Liver (tissue), 9 donors: ENCODE data around the gene GPR146. TPM values are rescaled to one million over a fixed set of nuclear protein-coding genes. Genes with fewer than 3 reads are reported as not detected.

Experiments
- DNase-seq: peaks from one replicate; pipeline ENCODE4 v3.0.0-alpha.2; 2017; ENCODE audit warnings: low spot score
- H3K27ac ChIP-seq, 2 donors: one replicate each; pipeline ENCODE4 v1.7.0; 2013; ENCODE audit warnings: inconsistent platforms in 2 of 2, low read length in 2 of 2, control low read depth in 1 of 2, low read depth in 1 of 2, mild to moderate bottlenecking in 1 of 2
- H3K27me3 ChIP-seq, 4 donors: one replicate each; pipeline versions ENCODE4 v1.6.1 to v1.7.0; 2013; ENCODE audit warnings: low read length in 3 of 4, inconsistent platforms in 1 of 4, mild to moderate bottlenecking in 1 of 4, moderate library complexity in 1 of 4; ENCODE audit not compliant: control insufficient read depth in 4 of 4, insufficient read depth in 4 of 4
- H3K36me3 ChIP-seq, 4 donors: one replicate each; pipeline versions ENCODE4 v1.6.1 to v1.7.0; 2013; ENCODE audit warnings: low read length in 3 of 4, mild to moderate bottlenecking in 3 of 4, low read depth in 1 of 4, moderate library complexity in 1 of 4; ENCODE audit not compliant: control insufficient read depth in 4 of 4, insufficient read depth in 3 of 4
- H3K4me1 ChIP-seq, 4 donors: one replicate each; pipeline versions ENCODE4 v1.6.1 to v1.7.0; 2013; ENCODE audit warnings: low read length in 3 of 4, mild to moderate bottlenecking in 3 of 4, moderate library complexity in 1 of 4; ENCODE audit not compliant: control insufficient read depth in 4 of 4, insufficient read depth in 4 of 4
- H3K4me3 ChIP-seq, 3 donors: one replicate each; pipeline versions ENCODE4 v1.6.1 to v1.7.0; 2013; ENCODE audit warnings: low read length in 3 of 3, control low read depth in 1 of 3, low read depth in 1 of 3, mild to moderate bottlenecking in 1 of 3
- H3K9ac ChIP-seq, 2 donors: one replicate each; pipeline ENCODE4 v1.7.0; 2013; ENCODE audit warnings: low read length in 2 of 2, mild to moderate bottlenecking in 2 of 2, moderate library complexity in 2 of 2, control low read depth in 1 of 2, low read depth in 1 of 2
- H3K9me3 ChIP-seq, 4 donors: one replicate each; pipeline versions ENCODE4 v1.6.1 to v1.7.0; 2013; ENCODE audit warnings: low read length in 3 of 4; ENCODE audit not compliant: control insufficient read depth in 4 of 4
- ATF3 ChIP-seq: IDR thresholded peaks from 2 replicates; pipeline ENCODE4 v1.6.1; 2016; ENCODE audit warnings: antibody characterized with exemption
- CTCF ChIP-seq: fragments of 150-350 bp; IDR thresholded peaks from 2 replicates; pipeline ENCODE4 v1.5.1; 2017; ENCODE audit warnings: improper control_type of control experiment, low read depth, low read length; ENCODE audit not compliant: missing input control
- EGR1 ChIP-seq, 2 donors: IDR thresholded peaks; 2 replicates each; pipeline ENCODE4 v1.6.1; 2016 to 2018; ENCODE audit warnings: antibody characterized with exemption in 2 of 2, low read depth in 2 of 2
- FOXA2 ChIP-seq: IDR thresholded peaks from 2 replicates; pipeline ENCODE4 v1.6.1; 2016; ENCODE audit warnings: antibody characterized with exemption
- GABPA ChIP-seq, 2 donors: IDR thresholded peaks in 1 of 2; conservative IDR thresholded peaks in 1 of 2; 2 replicates each; pipeline ENCODE4 v1.6.1; 2016; ENCODE audit warnings: antibody characterized with exemption in 2 of 2, mild to moderate bottlenecking in 1 of 2, moderate library complexity in 1 of 2
- HNF4A ChIP-seq, 2 donors: conservative IDR thresholded peaks; 2 replicates each; pipeline ENCODE4 v1.6.1; 2016; ENCODE audit warnings: antibody characterized with exemption in 2 of 2, mild to moderate bottlenecking in 2 of 2
- JUND ChIP-seq, 2 donors: IDR thresholded peaks; 2 replicates each; pipeline ENCODE4 v1.6.1; 2016; ENCODE audit warnings: antibody characterized with exemption in 2 of 2
- NR2F2 ChIP-seq: IDR thresholded peaks from 2 replicates; pipeline ENCODE4 v1.6.1; 2016; ENCODE audit warnings: antibody characterized with exemption
- RAD21 ChIP-seq, 2 donors: IDR thresholded peaks; 2 replicates each; pipeline ENCODE4 v1.6.1; 2016; ENCODE audit warnings: antibody characterized with exemption in 2 of 2, mild to moderate bottlenecking in 2 of 2
- SP1 ChIP-seq: IDR thresholded peaks from 2 replicates; pipeline ENCODE4 v1.6.1; 2018; ENCODE audit warnings: antibody characterized with exemption, mild to moderate bottlenecking
- TAF1 ChIP-seq: conservative IDR thresholded peaks from 2 replicates; pipeline ENCODE4 v1.6.1; 2016; ENCODE audit warnings: antibody characterized with exemption, mild to moderate bottlenecking
- YY1 ChIP-seq: IDR thresholded peaks from 2 replicates; pipeline ENCODE4 v1.6.1; 2016; ENCODE audit warnings: antibody characterized with exemption, mild to moderate bottlenecking
- ZBTB33 ChIP-seq: IDR thresholded peaks from 2 replicates; pipeline ENCODE4 v1.6.1; 2016; ENCODE audit warnings: antibody characterized with exemption
- WGBS: extraction: QIAGEN DNeasy Blood & Tissue Kit; methylation state at CpG from one replicate; pipeline ENCODE4 v1.1.7; 2013; 5-methylcytosine and 5-hydroxymethylcytosine counted together
- polyA plus RNA-seq, 2 donors: library from polyadenylated mRNA; stranded (reverse) in 1 of 2; unstranded in 1 of 2; fragments of 200-250 nt in 1 of 2; fragments of >200 nt in 1 of 2; fragmentation: Nextera tagmentation in 1 of 2; extraction: Ambion mirVana in 1 of 2; gene quantifications; one replicate each; pipeline versions ENCODE4 v1.2.1 to v1.2.3, GENCODE V29; 2013 to 2015
- total RNA-seq, 2 donors: library from RNA; depleted of rRNA; stranded (reverse); fragments of >200 nt; gene quantifications; one replicate each; pipeline ENCODE4 v1.2.3, GENCODE V29; 2014
- TF ChIP-seq, protein P1 (sequence below): IDR thresholded peaks from 2 replicates; pipeline ENCODE4 v1.6.1; 2016; ENCODE audit warnings: antibody characterized with exemption, mild to moderate bottlenecking
- donor health status: healthy.
- donor health status: healthy.
- donor health status: healthy.
- donor health status: healthy.
- donor health status: healthy.

The GPR146 gene
- total and polyA plus RNA-seq, 4 donors = 15.5 to 33.5 (median 26.7) TPM

DNA sequence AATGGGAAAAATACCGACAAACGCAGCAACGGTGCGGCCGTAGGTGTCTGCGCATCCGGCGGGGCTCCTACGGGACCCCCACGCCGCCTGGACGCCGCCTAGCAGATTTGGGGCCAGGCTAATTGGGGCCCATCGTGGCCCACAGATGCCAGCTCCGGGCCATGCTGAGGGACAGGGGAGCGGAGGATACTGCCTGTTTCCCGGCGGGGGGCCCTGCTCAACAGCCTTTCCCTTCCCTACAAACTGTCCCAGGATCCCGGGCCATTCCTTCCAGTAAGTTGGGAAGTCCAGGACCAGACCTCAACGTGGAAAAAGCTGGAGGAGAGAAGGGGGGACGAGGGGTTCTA is 21.9 kb downstream of the GPR146 start:
- DNase-seq = no peak
- WGBS = 77% methylated on average over 21 of the region's 21 CpGs
- TF ChIP-seq ZBTB33 = no peak
- TF ChIP-seq RAD21 (IDR thresholded peaks at IDR 0.05) = no peak
- TF ChIP-seq SP1 = no peak
- no peak for TF ChIP-seq YY1
- TF ChIP-seq EGR1 (IDR thresholded peaks at IDR 0.05; ENCODE audit: low read depth in 2 of 2) = no peak
- TF ChIP-seq TAF1 = no peak
- TF ChIP-seq ATF3 = no peak
- no peak for TF ChIP-seq GABPA (IDR thresholded peaks at IDR 0.05 in 1 of 2, conservative IDR thresholded peaks at IDR 0.05 in 1 of 2)
- TF ChIP-seq CTCF = no peak
- no peak for TF ChIP-seq HNF4A (conservative IDR thresholded peaks at IDR 0.05)
- TF ChIP-seq NR2F2 = no peak
- TF ChIP-seq, protein P1, sequence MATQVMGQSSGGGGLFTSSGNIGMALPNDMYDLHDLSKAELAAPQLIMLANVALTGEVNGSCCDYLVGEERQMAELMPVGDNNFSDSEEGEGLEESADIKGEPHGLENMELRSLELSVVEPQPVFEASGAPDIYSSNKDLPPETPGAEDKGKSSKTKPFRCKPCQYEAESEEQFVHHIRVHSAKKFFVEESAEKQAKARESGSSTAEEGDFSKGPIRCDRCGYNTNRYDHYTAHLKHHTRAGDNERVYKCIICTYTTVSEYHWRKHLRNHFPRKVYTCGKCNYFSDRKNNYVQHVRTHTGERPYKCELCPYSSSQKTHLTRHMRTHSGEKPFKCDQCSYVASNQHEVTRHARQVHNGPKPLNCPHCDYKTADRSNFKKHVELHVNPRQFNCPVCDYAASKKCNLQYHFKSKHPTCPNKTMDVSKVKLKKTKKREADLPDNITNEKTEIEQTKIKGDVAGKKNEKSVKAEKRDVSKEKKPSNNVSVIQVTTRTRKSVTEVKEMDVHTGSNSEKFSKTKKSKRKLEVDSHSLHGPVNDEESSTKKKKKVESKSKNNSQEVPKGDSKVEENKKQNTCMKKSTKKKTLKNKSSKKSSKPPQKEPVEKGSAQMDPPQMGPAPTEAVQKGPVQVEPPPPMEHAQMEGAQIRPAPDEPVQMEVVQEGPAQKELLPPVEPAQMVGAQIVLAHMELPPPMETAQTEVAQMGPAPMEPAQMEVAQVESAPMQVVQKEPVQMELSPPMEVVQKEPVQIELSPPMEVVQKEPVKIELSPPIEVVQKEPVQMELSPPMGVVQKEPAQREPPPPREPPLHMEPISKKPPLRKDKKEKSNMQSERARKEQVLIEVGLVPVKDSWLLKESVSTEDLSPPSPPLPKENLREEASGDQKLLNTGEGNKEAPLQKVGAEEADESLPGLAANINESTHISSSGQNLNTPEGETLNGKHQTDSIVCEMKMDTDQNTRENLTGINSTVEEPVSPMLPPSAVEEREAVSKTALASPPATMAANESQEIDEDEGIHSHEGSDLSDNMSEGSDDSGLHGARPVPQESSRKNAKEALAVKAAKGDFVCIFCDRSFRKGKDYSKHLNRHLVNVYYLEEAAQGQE = no peak
- no peaks in the 10 kb centered on the region for H3K27me3 ChIP-seq
- no peak overlapping the region for H3K4me3 ChIP-seq
- H3K27ac ChIP-seq = no peak overlapping the region
- H3K36me3 ChIP-seq = no peaks in the 10 kb centered on the region
- H3K9me3 ChIP-seq = no peaks in the 10 kb centered on the region
- peaks cover 3 to 8% (median 7%) of the 10 kb centered on the region in 4 donors for H3K4me1 ChIP-seq
- H3K9ac ChIP-seq = no peak overlapping the region

DNA sequence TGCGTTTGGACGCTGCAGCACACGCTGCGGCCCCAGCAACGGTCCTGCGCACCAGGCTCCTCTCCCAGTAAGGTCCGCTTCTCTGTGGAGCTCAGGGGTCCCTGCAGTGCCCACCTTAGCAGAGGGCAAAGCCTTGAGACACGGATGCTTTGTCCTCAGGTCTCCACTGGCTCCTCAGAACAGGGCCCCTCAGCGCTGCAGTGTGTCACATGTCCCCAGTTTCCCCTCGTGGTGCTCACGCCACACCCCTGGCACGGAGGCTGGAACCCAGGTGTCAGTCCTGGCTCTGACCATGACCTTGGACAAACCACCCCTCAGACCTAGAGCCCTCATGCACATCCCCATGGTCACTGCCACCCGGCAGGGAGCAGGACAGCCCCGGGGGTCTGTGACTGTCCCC is 23.7 kb downstream of the GPR146 start:
- no peaks in the 10 kb centered on the region for H3K9me3 ChIP-seq
- H3K36me3 ChIP-seq = no peaks in the 10 kb centered on the region
- no peak overlapping the region for H3K4me3 ChIP-seq
- 93% methylated on average over 14 of the region's 14 CpGs for WGBS
- DNase-seq = no peak
- no peaks in the 10 kb centered on the region for H3K27me3 ChIP-seq
- no peak overlapping the region for H3K27ac ChIP-seq
- peaks cover 3 to 8% (median 7%) of the 10 kb centered on the region in 4 donors for H3K4me1 ChIP-seq
- no peak overlapping the region for H3K9ac ChIP-seq
- TF ChIP-seq JUND (IDR thresholded peaks at IDR 0.05) = no peak
- TF ChIP-seq NR2F2 = no peak
- TF ChIP-seq ZBTB33 = no peak
- no peak for TF ChIP-seq HNF4A (conservative IDR thresholded peaks at IDR 0.05)
- TF ChIP-seq, protein P1 = no peak
- TF ChIP-seq FOXA2 = no peak
- TF ChIP-seq ATF3 = no peak
- no peak for TF ChIP-seq CTCF
